HL-60 (cell line): ENCODE measurements around the gene PRND.
A peak's percentile ranks its signal among the peaks of the same experiment; 100 is the strongest.

Experiments
- DNase-seq, 2 experiments: peaks; one replicate each; pipeline ENCODE4 v3.0.0-alpha.2; 2010 to 2020; ENCODE audit warnings: low read depth in 1 of 2, low spot score in 1 of 2
- H3K27ac ChIP-seq: fragments of 250-450 bp; sonication (Bioruptor Pico); replicated peaks from 2 replicates; pipeline ENCODE4 v1.5.1; 2020; ENCODE audit warnings: mild to moderate bottlenecking, moderate library complexity
- H3K27me3 ChIP-seq: fragments of 250-450 bp; sonication (Bioruptor Pico); 2 replicates; pipeline ENCODE4 v1.5.1; 2021; ENCODE audit warnings: mild to moderate bottlenecking, moderate library complexity; ENCODE audit not compliant: insufficient read depth, poor library complexity, severe bottlenecking
- H3K4me3 ChIP-seq: replicated peaks from 2 replicates; pipeline ENCODE4 v1.5.1; 2011; ENCODE audit warnings: mild to moderate bottlenecking, control low read depth, low read length; ENCODE audit not compliant: insufficient read depth
- CTCF ChIP-seq: IDR thresholded peaks from one replicate; pipeline ENCODE4 v1.5.1; 2011; ENCODE audit warnings: low read length, control low read depth, inconsistent platforms; ENCODE audit not compliant: insufficient read depth
- GABPA ChIP-seq: IDR thresholded peaks from 2 replicates; pipeline ENCODE4 v1.6.1; 2012; ENCODE audit warnings: low read depth
- POLR2AphosphoS5 ChIP-seq: IDR thresholded peaks from 2 replicates; pipeline ENCODE4 v1.6.1; 2012; ENCODE audit warnings: low read depth
- REST ChIP-seq: IDR thresholded peaks from 2 replicates; pipeline ENCODE4 v1.6.1; 2012; ENCODE audit warnings: low read depth; ENCODE audit not compliant: insufficient replicate concordance
- SPI1 ChIP-seq: IDR thresholded peaks from 2 replicates; pipeline ENCODE4 v1.6.1; 2012; ENCODE audit warnings: low read depth, mild to moderate bottlenecking, borderline replicate concordance

The PRND gene

GRCh38 chr20:4740774-4741431, 19.2 kb downstream of the PRND start:
- Histone ChIP-seq H3K27ac (no peak overlapping the region), H3K4me3 (no peak overlapping the region), H3K27me3 (no peaks in the 10 kb centered on the region)
- TF ChIP-seq CTCF: peak; percentile 76
- TF ChIP-seq SPI1: no peak
- peak in 1 of 2 experiments; percentile 42 for DNase-seq

- TF ChIP-seq REST: no peak
- TF ChIP-seq GABPA: no peak
- TF ChIP-seq SPI1: no peak
- no peak for TF ChIP-seq CTCF
- Histone ChIP-seq H3K27me3 (no peaks in the 10 kb centered on the region), H3K27ac (no peak overlapping the region), H3K4me3 (no peak overlapping the region)
- DNase-seq: no peak
These were observed 27.1 kb downstream of the PRND start for GRCh38 chr20:4748847-4749246.

DNA sequence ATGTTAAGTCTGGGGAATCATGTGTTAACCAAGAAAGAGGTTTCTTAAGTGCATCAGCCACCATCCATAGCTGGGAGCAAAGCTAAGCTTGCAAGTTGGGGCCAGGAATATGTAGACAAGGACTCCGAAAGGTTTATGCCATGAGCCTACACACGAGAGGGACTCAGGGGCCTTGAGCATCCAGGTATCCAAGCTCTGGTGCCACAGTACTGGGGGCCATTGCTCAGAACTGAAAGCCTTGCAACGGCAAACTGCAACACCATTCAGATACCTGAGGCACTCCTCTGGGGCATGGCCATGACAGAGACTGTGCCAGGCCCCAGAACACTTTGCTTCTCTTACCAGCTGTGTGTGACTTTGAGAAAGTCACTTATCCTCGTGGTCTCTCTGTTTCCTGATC, 27.6 kb downstream of the PRND start:
- no peak for TF ChIP-seq SPI1
- TF ChIP-seq CTCF: no peak
- TF ChIP-seq POLR2AphosphoS5: no peak
- TF ChIP-seq GABPA: no peak
- no peak for TF ChIP-seq REST
- no peaks in the 10 kb centered on the region for H3K27me3 ChIP-seq
- no peak for DNase-seq
- no peak overlapping the region for H3K4me3 ChIP-seq
- no peak overlapping the region for H3K27ac ChIP-seq

GRCh38 chr20:4750381-4750780, 28.7 kb downstream of the PRND start:
- Histone ChIP-seq H3K27me3 (no peaks in the 10 kb centered on the region), H3K4me3 (no peak overlapping the region), H3K27ac (no peak overlapping the region)
- no peak for DNase-seq
- TF ChIP-seq REST (no peak), POLR2AphosphoS5 (no peak), CTCF (no peak), SPI1 (no peak), GABPA (no peak)
